SK-N-SH treated with all-trans-retinoic acid at 6 μM for 48 hours (cell line): ENCODE results near the gene LENG1.

Experiments used
- ZFP30 ChIP-seq: fragments of 450-650 bp; formaldehyde crosslinking; IDR thresholded peaks from 2 replicates; pipeline ENCODE4 v1.5.0; 2022; ENCODE audit warnings: mild to moderate bottlenecking, moderate library complexity
- TF ChIP-seq, protein P1 (sequence below): fragments of 250-450 bp; sonication (Bioruptor Pico); IDR thresholded peaks from 2 replicates; pipeline ENCODE4 v1.8.0; 2020; ENCODE audit warnings: mild to moderate bottlenecking, moderate library complexity, borderline replicate concordance

GRCh38 chr19:54188215-54188871 lies 28.8 kb upstream of the LENG1 start:
- TF ChIP-seq, protein P1, sequence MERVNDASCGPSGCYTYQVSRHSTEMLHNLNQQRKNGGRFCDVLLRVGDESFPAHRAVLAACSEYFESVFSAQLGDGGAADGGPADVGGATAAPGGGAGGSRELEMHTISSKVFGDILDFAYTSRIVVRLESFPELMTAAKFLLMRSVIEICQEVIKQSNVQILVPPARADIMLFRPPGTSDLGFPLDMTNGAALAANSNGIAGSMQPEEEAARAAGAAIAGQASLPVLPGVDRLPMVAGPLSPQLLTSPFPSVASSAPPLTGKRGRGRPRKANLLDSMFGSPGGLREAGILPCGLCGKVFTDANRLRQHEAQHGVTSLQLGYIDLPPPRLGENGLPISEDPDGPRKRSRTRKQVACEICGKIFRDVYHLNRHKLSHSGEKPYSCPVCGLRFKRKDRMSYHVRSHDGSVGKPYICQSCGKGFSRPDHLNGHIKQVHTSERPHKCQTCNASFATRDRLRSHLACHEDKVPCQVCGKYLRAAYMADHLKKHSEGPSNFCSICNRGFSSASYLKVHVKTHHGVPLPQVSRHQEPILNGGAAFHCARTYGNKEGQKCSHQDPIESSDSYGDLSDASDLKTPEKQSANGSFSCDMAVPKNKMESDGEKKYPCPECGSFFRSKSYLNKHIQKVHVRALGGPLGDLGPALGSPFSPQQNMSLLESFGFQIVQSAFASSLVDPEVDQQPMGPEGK = peak; percentile 99; the same call in 1 of the 2 replicates
- TF ChIP-seq ZFP30 (CRISPR knock-in tag) = no peak
